HG03280 (cell line): Measurements from ENCODE around the gene ARHGAP6.
"Not testable (repeated sequence)": the region's sequence is repeated elsewhere in the genome, so short reads cannot be mapped to it uniquely, and the experiment has no call there.

Source experiments
- ATAC-seq: cut with Tn5 transposase; IDR thresholded peaks from one replicate; pipeline ENCODE4 v1.9.1; 2021; ENCODE audit warnings: mild to moderate bottlenecking, moderate library complexity; ENCODE audit not compliant: unreplicated experiment

The ARHGAP6 gene

DNA sequence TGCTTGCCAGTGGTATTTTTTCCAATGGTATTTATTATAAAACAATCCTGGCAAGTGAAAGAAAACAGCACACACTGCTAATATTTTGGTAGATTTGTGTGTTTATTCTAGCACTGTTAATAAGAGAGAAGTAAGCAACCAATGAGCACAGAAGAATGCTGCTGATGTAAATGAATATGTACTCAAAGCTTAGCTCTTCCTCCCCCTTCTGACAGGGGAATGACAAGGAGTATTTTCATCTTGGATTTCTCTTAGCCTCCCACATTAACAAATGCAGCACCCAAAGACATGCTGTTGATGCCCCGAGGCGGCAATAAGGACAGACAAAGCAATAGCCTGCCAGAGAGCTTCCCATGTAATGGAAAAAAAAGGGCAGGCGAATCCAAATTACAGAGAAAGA is 18.6 kb downstream of the ARHGAP6 start:
- ATAC-seq, result no peak

DNA sequence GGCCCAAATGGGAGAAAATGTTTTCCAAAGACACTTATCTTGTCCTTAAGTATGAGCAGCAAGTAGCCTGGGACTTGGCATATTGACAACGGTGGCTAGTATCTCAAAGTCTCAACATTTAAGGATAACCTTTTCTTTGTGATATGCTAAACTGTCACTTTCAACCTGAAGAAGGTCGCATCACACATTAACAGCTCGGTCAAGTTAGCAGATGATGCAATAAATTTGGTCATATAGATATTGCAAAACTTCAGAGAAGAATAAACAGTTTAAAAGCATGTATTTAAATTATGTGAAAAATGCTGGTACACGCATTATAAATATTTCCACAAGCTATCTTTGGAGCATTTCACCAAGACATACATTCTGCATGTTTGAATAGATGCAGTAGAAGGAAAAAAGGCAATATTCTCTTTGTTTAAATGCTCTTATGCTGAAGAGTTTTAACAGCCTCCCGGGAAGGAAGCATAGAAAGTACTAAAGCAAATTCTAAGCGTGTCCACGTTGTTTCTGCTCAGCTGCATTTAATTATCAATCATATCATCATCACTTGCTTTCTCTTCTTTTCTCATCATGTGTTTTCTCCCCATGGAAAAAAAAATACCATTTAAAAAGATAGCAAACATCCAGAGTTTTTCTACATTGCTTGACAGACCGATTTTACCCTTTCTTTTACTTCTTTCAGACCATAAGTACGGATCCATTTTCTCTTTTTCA is 24.2 kb downstream of the ARHGAP6 start:
- no peak for ATAC-seq

DNA sequence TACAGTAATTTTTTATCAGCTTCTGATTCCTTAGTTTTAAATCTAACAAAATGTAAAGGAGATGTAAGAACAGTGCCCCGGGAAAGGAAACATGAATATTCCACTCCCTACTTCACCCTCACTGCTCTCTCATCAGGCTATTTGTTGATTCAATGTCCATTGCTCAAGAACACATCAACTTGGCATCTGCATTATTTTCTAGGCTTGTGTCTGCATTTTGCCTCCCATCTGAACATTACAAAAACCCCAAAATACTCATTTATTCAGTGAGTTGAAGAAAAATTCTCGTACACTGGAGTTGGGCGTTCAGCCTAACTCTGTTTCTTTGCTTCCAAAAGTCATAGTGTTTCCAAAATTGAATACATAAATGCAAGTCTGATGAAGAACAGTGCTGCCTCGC is 25.6 kb downstream of the ARHGAP6 start:
- no peak for ATAC-seq

DNA sequence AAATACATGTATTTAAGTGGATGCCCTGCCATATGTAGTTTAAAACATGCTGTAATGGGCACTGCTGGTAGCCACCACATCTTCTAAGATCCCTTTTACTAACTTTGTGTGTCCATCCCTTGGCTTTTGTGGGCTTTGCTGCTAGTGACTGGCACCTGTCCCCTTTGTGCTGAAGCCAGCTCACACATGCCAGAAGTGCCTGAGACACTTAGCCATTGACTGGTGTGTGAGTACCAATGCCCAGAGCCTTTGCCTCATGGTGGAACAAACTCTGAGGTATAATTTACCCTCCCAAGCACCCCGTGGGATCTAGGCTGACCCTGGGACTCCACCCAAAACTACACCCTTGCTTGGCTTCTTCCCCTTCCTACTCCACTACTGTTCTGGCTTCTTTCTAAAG is 33.0 kb downstream of the ARHGAP6 start:
- no peak for ATAC-seq

DNA sequence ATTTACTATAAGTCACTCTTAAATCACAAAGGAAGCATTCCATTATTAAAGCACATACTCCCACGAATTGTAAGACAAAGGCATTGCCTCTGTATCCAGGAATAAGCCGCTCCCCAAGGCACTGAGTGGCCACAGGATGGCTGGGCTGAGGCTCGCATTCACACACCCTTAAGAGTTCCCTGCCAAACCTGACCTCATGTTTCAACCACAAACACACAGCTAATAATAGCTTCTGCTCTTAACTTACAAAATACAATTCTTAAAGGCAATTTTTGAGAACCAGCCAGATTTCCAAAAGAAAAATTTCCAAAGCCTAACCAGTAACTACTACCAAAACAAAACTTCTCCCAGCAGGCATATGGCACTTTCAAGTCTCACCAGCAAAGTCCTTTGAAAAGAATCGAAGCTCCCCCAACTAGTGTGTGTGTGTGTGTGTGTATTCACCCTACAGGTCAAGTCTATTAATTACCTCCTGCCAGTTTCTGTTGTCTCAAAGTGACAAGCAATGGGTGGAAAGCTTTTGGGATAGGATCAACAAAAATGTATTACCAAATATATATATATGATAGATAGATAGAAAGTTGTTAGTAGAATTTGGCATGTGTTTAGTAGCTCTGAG is 36.0 kb downstream of the ARHGAP6 start:
- ATAC-seq, result no peak

DNA sequence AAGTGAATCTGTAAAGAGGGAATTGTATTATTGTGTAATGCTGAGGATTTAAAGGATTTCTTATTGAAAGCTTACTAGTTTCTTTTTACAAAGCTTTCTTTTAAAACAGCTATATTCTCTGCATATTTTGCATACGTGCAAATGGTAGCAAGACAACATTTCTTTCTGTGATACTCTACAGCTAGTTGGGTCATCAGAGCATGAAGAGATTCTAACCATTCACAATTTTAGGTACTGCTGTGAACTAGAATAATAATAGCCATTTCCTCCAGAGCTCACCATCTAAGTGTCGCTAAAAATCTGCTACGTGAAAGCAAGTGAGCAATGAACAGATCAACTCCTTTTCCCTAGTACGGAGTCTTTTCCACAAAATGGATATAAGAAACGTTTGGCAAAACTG is 37.3 kb downstream of the ARHGAP6 start:
- no peak for ATAC-seq

DNA sequence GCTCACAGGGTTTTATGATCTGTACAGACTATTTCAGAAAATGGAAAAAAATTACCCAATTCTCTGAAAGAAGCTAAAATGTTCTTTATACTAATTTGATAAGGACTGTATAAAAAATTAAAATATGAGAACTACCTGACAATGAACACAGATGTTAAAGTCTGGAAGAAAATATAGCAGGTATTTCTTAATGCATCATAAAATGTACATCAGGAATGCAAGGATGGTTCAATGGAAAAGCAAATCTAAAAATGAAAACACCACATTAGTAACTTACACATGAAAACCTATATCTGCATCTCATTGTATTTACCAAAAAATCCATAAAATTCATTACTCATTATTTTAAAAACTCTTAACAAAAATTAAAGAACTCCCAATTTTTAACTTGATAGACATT is 39.4 kb downstream of the ARHGAP6 start:
- ATAC-seq, result no peak

DNA sequence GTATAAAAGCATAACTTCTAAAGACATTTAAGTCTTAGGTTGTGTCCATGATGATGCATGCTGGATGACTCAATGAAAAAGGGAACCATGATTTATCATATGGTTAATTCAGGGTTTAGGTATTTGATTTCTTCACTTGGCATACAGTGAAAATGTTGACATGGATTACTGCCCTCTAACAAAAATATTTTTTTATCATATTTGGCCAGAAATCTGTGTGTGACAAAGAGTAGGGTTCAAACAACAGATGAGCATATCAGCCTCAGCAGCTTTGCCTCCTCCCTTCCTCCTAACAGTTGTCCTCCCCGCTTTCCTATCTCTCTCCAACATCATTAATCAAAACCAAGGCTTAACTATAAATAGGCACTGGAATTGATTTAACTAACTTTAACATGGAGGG is 46.3 kb downstream of the ARHGAP6 start:
- ATAC-seq, result no peak

DNA sequence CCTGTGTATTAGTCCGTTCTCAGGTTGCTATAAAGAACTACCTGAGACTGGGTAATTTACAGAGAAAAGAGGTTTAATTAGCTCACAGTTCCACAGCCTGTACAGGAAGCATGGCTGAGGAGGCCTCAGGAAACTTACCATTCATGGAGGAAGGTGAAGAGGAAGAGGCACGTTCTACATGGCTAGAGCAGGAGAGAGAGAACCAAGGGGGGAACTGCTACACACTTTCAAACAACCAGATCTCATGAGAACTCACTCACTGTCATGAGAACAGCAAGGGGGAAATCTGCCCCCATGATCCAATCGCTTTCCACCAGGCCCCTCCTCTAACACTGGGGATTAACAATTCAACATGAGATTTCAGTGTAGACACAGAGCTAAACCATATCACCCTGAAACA is 51.5 kb downstream of the ARHGAP6 start:
- ATAC-seq, result not testable (repeated sequence)

DNA sequence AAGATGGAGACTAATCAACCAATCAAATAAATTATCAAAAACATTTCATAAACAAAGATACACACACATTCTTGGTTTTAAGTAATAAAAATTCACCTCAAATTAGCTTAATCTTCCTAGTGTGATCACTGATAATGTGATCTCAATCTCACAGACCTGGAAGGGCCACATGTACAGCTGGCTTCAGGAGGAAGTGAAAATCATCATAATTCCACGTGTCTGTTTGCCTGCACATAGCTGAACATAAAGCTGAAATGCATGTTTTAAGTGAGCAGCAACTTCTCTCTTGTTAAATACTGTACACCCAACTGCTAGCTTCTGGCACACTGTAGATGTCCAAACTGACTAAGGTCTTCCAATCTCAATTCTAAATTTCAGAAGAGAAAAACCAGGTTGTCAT is 53.8 kb downstream of the ARHGAP6 start:
- no peak for ATAC-seq

DNA sequence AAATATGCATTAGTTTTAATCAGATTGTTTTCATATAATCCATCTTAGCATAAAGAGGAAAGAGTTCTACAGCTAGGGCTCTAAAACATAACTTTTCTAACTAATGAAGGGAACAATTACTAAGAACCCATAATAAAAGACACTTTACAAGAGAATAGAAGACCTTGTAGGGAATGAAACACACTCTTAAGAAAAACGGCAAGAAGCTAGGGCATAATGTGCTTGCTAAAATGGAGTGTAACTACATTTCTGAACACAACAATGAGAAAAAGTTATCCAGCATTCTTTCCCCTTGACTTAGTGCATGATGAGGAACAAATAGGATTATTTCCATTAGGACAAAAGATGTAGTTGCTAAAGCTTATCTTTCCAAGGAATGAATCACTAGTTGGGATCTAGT is 54.6 kb downstream of the ARHGAP6 start:
- ATAC-seq, result no peak

DNA sequence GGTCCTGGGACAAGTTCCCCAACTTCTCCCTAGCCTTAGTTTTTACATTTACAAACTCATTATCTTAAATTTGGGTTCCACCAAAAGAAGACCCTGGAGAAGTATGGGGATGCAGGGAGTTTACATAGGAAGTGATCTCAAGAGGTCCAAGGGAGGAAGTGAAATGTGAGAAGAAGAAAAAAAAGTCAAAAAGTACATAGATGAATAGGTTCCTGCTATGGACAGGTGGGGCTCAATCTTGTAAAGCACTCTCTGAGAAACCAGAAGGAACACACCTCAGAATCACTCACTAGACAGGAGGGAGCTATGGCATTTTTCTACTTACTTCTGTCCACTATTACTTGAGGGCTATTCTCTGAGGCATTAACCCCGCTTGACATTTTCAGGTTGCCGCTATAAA is 56.6 kb downstream of the ARHGAP6 start:
- no peak for ATAC-seq

DNA sequence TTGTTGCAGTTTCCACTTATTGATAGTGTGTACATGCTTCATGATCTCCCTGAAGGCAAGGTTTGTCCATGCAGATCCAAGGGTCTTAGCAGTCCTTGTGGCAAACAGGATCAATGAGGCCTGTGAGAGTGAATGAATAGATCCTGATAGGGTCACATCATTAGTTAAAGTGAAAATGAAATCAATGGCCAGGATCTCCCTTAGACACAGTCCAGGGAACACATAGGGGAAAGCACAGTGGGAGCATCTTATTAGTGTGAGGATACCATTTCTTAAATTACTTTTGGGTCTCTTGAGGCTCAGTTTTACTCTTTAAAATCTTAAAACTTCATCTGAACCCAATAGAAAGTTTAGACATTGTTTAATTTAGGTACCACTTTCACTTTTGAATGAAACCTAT is 59.3 kb downstream of the ARHGAP6 start:
- no peak for ATAC-seq

DNA sequence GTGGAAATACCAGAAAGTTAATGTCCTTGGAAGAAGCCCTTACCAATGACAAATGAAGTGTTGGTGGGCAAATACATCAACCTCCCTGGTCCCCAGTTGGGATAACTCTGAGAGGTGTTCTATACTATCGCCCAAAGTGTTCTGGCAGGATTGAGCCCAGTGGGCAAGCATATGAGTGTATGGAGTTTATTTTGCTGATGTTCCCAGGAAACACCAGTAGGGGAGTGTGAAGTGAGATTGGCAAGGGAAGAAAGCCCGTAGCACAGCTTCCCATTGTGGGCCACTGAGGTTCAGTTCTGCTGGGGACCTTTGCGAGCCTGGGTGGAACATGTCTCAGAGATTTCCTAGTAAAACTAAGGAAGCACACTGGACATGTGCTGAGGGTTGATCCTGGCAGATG is 65.1 kb downstream of the ARHGAP6 start:
- ATAC-seq, result no peak

DNA sequence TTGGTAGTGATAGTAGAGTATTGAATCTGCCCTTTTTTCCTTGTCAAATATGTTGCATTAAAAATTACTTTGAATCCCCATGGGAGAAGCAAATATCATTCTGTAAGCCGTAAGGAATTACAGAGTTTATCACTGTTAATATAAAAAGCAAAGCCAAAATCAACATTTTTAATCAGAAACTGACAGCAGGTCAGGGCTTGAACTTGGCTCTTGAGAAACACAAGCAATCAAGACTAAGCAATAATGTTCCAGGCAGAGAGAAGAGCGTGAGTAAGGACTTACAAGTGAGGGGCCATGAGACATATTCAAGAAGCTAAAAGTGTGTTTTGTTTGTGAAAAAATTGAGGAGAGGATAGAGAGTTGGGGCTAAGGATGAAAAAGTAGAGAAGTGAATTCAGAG is 68.2 kb downstream of the ARHGAP6 start:
- no peak for ATAC-seq

DNA sequence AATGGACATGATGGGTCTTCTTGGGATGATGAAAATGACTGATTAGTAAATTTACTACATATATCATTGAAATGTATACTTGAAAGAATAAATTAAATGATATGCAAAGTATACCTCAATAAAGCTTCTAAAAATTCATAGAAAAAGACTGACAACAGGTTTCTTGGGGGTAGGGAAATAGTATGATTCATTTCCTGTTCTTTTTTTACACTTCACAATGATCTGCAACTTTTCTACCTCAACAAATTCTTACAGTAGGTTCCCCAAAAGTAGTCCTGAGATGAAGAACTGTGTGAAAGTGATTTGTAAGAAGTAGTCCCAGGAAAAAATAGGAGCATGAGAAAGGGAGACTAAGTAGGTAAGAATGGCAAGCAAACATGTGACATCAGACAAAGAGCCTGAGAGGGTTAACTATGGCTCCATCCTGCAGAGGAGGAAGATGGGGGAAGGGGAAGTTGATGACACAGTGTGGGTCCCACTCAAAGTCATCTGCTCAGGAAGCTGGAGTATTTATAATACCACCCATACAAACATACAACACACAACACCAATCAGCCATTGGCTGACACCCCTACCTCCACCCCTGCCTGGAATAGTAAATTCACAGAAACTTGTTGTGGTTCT is 73.9 kb downstream of the ARHGAP6 start:
- no peak for ATAC-seq

DNA sequence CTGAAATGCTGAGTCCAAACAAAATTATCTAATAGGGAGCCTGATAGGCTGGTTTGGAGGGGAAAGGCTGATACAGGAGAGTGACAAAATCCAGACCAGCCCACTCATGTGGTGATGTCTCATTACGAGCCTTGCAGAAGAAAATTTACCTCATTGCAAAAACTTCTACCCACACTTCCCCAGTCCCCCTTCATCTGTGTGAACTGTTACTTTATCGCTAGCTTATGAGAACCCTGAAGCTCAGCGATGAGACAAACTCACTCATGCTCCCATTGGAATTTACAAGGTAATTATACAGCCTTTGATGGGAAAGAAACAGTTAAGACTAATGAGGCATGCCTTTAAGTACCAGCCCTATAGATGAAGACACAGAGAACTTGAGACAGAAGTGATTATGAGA is 76.1 kb downstream of the ARHGAP6 start:
- no peak for ATAC-seq

DNA sequence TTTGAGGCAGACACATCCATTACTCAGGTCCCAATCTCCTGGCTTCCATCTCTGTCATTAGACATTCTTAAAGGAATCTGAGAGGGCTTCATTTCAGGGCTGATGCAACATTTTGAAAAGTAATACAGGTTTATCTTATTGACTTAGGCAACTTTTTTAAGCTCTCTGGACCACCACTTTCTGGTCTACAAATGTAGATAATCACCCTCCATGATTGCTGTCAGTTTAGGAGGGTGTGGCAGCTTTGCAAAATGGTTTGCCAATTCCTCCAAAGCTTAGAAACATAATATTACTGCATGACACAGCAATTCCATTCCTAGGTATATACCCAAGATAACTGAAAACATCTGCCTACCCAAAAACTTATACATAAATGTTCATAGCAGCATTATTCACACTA is 77.6 kb downstream of the ARHGAP6 start:
- no peak for ATAC-seq

DNA sequence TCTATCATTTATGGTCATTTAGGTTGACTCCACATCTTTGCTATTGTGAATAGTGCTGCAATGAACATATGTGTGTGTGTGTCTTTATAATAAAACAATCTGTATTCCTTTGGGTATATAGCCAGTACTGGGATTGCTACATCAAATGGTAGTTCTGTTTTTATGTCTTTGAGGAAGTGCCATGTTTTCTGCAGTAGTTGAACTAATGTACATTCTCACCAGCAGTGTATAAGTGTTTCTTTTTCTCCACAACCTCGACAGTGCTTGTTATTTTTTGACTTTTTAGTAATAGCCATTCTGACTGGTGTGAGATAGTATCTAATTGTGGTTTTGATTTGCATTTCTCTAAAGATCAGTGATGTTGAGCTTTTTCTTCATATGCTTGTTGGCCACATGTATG is 80.5 kb downstream of the ARHGAP6 start:
- ATAC-seq, result no peak

DNA sequence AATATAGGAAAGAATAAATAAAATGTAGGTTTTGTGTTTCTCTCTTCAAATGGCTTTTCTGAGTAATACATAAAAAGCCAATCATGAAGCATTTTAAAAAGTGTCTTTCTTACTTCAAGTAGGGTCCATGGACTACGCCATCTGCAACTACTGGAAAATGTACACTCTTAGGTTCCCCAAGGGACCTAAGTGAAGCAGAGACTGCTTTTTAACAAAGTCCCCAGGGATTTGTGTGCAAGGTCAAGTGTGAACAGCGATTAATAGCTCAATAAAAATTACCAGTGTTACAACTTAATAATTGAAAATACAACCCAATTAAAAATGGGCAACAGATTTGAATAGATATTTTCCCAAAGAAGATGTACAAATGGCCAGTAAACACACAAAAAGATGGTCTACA is 84.9 kb downstream of the ARHGAP6 start:
- no peak for ATAC-seq

DNA sequence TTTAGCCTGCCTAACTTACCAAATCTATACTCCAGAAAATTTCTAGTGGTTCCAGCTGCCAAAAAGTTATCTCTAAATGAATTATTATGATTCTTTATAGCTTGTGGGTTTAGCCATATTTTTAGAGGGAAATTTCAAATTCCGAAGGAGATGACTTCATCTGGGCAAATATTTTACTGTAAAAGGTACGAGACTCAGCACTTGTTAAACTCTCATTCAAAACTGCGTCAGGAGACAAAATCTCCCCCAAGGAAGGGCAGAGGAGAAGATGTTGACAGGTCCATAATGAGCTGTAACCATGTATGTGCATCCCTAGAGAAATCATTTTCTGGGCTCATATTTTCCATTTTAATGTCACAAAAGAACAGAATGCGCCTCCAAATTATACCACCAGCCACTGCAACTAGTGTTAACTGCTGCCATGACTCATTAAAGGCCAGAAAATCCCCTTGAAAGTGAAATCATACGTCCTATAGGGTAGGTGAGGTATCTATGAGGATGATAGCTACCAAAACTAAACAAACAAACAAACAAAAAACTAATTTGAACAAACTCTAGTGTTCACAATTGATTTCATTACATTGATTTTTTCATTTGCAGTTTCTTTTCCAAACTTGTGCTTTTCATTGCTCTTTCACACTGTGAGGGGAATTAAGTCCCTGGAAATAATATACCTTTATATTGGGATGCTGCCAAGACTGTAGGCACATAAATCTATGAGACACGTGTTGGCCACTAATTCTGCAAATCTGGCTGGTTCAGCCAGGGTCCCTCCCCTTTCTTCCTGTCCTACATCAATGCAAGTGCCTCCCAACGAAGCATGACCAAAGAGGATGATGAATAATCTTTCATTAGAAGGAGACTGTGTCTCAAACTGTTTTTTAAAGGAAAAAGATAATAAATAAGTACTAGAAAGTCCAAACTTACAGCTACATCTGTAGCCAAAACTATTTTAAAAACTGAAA is 85.8 kb downstream of the ARHGAP6 start:
- ATAC-seq, result no peak
